SK-MEL-5 (cell line): ENCODE data around the gene PLEKHG4B. TPM values are rescaled to one million over a fixed set of nuclear protein-coding genes. Genes with fewer than 3 reads are reported as not detected.
"Not testable (repeated sequence)": the region's sequence is repeated elsewhere in the genome, so short reads cannot be mapped to it uniquely, and the experiment has no call there.

Source experiments
- DNase-seq: peaks from one replicate; pipeline ENCODE4 v3.0.0-alpha.2; 2016; ENCODE audit warnings: low read depth, low spot score
- in situ Hi-C: cut with HindIII; loops from 2 replicates; pipeline ENCODE4 v1.10.0; 2016; ENCODE audit warnings: low sequenced_read_pairs, high pct_unique_total_duplicates, low pct_unique_long_range_greater_than_20kb
- total RNA-seq: library from RNA; depleted of rRNA; stranded (reverse); fragments of >200 nt; shearing (Covaris generic); gene quantifications from 2 replicates; pipeline ENCODE4 v1.2.3, GENCODE V29; 2014

The PLEKHG4B gene
- total RNA-seq, 1 experiment from 2014 or later, result 0.53 TPM

DNA sequence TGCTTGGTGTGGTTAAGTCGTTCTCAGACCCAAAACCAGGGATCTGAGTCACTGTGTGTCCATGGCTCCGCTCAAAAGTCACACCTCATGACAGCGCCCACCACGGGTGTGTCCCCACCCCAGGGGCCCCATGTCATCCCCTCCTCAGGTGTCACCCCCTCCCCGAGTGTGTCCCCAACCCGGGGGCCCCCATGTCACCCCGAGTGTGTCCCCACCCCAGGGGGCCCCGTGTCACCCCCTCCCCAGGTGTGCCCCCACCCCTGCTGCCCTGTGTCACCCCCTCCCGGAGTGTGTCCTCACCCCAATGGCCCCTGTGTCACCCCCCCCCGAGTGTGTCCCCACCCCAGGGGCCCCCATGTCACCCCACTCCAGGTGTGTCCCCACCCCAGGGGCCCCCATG lies 104.4 kb downstream of the PLEKHG4B start:
- in situ Hi-C loops, result no loop called here
- DNase-seq, result no peak

DNA sequence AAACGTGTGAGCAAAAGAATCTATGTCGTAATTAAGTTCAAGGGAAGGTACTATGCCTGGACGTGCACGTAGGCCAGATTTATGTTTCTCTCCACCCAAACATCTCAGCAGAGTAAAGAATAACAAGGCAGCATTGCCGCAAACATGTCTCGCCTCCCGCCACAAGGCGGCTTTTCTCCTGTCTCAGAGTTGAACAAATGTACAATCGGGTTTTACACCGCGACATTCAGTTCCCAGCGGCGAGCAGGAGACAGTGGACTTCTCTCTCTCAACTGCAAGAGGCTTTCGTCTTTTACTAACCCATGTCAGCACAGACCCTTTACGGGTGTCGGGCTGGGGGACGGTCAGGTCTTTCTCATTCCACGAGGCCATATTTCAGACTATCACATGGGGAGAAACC lies 105.1 kb downstream of the PLEKHG4B start:
- in situ Hi-C loops, result not testable (repeated sequence)
- peak; percentile 76 for DNase-seq

DNA sequence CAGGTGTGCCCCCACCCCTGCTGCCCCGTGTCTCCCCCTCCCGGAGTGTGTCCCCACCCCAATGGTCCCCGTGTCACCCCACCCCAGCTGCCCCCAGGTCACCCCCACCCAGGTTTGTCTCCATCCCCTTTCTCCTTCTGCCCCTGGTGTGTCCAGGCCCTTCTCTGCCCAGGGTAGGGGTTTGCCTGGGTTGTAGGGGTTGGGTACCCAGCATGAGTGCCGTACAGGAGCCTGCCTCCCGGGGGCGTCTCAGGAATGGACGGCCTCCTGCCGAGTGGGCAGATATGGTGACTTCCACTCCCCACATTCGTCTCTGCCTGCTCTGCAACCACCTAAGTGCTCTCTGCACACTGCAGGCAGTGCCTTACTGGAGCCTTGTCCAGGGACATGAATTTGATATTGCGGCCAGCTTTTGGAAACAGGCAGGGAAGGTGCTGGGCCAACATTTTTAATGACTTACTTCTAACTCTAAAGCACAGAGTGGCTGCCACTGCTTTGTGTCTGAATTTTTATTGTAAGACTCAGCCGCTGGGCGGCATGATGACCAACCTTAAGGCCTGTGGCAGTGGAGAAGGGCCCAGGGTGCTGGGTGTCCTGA lies 106.0 kb downstream of the PLEKHG4B start:
- in situ Hi-C loops, result no loop called here
- DNase-seq, result no peak

DNA sequence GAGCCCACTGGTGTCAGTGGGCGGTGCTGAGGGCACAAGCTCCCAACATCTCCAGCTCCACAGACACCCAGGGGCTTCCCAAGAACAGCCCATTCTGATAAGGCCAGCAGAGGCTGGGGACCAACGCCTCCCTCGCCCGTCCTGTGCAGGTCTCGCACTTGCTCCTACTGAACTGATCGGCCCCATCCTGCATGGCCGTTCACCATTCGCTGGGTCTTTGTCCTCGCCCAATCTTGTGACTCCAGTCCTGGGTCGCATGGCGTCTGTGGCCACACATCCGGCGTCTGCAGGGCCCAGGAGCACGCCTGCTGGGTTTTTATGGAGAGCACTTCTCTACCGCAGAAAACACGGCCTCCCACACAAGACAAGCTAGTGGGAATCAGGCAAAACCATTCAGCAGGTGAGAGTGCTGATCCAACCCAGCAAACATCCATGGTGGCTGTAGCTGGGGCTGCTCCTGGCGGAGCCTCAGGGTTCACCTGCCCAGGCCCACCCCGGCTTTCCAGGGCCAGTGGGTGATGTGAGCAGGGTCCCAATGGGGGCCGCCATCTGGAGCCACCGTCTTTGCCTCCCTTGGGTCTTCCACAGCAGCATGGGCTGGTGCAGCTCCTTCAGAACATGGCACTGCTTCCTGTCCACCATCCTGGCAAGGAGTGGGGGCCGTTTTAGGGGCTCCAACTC lies 106.7 kb downstream of the PLEKHG4B start:
- in situ Hi-C loops, result no loop called here
- no peak for DNase-seq

DNA sequence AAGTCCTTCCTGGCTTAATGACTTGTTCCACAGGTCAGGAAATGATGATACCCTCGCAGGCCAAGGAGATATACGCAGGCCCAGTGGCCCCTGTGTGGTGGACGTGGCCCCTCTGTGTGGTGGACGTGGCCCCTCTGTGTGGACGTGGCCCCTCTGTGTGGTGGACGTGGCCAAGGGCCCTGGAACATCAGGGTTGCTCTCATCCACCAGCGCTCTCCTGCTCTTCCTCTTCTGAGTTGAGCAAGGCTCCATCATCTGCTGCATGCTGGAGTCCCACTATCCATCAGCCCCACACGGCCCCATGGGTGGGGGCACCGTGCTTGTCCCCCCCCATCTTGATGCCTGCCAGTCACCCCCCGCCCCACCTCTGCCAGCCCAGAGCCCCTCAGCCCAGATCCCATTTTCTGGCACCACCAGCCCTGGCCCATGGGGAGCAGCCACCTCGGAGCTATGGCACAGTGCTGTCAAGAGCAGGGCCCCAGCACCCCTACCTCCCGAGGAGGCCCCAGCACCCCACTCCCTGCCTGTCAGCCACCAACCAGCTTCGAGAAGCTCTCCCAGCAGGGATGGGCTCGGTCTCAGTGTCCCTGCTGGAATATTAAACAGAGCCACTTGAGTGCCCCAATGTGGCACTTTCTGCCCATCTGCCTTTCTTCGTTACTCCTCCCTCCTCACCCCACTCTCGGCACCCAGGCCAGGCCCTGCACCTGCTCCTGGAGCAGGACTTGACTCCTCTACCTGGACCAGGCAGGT lies 107.4 kb downstream of the PLEKHG4B start:
- DNase-seq, result no peak

DNA sequence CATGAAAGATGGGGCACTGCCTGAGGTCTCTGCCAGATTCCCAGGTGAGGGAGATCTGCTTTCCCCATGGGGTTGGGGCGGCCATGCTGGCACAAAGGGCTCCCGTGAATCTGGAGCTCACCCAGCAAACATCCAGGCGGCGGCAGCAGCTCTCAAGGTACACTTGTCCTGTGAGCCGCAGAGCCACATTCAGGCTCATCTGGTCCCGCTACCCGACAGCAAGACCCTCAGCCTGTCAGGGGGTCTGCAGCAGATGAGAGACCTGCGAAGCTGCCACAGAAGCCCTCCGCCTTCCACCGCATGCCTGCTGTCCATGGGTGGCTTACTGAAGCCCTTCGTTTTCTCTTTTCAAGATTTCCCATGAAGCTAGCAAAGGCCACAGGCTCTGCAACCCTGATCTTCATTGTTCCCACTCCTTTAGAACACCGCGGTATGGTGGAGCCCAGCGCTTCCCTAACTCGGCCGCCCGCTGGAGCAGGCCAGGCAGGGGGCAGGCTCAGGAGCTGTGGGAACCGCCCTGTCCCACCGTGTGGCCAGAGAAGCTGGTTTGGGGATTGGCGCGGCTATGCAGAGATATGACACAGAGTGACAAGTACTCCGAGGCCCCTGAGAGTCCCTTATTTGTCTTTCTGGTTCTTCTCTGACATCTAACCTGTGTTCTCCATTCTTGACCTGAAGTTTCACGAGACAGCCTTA lies 108.1 kb downstream of the PLEKHG4B start:
- DNase-seq, result no peak
- in situ Hi-C loops, result no loop called here

More for the DNA sequence above, 107.4 kb downstream of the PLEKHG4B start:
- in situ Hi-C loops, result no loop called here

DNA sequence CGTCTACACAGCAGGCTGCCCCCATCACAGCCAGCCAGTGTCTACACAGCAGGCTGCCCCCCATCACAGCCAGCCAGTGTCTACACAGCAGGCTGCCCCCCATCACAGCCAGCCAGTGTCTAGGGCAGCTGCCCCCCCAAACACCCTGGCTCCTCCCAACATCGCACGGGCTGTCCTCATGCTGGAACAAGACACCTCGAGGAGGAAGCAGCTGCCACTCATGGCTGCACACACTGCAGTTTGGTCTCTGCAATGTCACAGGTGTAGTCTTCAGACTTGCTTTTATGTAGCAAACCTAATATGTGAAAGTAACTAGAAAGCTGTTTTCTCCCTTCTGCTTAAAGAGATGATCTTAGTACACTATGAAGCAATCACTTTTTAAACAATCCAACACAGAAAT lies 109.0 kb downstream of the PLEKHG4B start:
- in situ Hi-C loops, result no loop called here
- no peak for DNase-seq

DNA sequence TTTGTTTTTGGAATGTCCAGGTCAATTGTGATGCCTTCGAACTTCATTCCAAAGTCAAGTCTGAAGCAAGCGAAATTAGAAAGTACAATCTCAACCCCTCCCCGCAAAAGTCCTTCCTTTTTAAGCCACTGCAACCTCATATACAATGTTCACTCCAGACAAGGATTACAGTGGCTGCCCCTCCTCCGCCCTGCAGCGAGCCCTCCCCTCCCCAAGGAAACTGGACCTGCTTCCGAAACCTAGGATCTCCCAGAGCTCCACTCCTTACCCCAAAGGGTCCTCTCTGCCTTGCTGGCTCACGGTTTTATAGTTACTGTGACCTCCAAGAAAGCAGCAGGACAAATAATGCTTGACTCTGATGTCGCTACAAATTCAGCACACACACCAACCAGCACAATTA lies 109.7 kb downstream of the PLEKHG4B start:
- no peak for DNase-seq
- in situ Hi-C loops, result no loop called here

DNA sequence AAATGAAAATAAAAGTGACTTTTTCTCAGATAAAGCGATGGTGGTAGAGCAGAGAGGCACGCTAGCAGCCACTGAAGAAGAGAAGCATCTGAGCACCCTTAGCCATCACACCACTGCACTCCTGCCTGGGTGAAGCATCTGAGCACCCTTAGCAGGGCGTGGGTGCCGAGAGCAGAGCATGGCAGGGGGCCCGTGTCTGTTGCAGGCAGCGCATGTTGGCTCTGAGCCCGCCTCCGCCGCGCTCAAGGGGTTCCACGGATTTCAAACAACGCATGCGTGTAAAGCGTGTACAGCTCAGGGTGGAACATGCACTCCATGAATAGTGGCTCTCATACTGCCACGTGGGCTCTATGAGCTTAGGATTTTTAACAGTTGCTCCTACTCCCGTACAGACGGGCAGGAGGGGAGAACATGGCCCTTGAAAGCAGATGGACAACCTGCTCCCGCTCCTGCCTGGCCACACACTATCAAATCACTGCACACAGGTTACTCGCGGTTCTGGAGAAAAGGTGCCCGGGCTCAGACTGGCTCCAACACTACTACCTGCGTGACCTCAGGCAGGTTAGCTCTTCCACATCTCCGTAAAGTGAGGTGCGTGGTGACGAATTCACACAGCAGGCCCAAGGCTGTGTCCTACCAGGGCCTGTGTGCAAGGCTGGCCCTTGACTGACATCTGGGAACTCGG lies 111.4 kb downstream of the PLEKHG4B start:
- in situ Hi-C loops, result no loop called here
- DNase-seq, result no peak

DNA sequence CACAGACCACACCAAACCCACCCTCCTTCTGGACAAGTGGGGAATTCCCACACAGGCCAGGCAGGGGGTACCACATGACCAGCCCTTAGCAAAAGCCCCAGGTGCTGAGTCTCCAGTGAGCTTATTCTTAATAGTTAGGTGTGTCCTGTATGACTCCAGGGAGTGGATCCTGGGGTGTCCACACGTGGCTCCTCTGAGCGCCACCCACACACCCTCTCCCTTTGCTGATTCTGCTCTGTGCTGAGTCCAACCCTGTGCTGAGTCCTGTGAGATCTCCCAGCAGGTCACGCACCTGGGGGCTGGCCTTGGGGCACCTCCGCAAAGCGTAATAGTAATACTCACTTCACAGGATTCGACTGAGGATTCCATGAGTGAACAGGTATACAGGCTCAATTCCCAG lies 112.0 kb downstream of the PLEKHG4B start:
- in situ Hi-C loops, result no loop called here
- DNase-seq, result no peak

DNA sequence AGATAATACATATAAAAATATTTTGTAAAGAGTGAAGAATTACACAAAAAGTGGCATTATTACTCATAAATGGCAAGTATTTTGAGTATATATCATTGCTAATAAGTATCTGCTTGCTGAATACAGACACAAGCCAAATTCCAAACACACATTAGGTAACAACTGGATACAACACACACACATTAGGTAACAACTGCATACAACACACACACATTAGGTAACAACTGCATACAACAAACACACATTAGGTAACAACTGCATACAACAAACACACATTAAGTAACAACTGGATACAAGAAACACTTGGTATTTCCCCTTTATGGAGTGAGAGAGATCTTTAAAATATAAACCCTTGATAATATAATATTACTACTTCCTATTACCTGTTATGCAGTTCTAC lies 112.5 kb downstream of the PLEKHG4B start:
- no peak for DNase-seq
- in situ Hi-C loops, result no loop called here

DNA sequence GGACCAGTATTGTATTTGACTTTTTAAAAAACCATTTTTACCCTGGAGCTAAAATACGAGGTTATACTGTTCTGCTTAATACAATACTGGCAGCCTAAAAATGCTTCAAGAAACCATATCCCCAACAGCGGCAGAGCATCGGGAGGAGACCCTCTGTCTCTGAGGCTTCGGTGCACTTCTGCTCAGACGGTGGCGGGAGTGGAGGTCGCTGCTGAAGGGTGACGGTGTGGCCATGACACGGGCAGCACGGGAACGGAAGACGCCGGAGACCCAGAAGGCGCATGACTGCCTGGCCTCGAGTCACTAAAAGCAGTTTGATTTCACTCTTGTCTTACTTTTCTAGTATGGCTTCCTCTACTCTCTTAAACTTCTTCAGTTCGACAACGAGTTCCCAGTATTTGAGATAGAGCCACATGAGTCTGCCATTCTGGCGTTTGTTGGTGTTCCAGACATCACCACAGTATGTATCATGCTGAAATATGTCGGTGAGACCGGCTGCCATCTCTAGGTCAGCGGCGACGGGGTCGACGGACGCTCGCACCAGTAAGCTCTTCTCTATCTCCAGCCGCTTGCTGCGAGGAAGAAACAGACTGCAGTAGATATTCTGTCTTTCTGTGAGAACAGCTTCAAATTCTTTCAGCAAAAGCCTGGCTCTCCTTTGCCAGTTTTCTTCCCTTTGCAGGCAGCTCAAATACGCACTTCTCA lies 113.2 kb downstream of the PLEKHG4B start:
- no peak for DNase-seq
- in situ Hi-C loops, result no loop called here

DNA sequence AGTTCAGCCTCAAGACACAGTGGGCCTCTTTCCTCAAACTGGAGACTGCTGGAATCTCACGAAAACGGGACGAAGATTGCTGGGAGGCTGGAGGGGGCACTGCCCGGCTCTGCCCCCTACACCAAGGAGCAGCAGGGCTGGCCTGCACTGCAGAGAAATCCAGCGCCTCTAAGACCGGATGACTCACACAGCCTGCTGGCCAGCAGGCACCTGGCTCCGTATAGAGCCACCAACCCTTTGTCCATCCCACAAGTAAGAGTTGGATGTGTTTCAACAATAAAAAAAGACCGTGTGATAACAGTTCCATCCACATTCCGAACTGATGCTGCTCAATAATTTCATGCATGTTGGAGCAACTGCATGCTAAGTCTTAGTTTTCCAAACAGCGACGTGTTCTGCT lies 114.4 kb downstream of the PLEKHG4B start:
- no peak for DNase-seq
- in situ Hi-C loops, result no loop called here

DNA sequence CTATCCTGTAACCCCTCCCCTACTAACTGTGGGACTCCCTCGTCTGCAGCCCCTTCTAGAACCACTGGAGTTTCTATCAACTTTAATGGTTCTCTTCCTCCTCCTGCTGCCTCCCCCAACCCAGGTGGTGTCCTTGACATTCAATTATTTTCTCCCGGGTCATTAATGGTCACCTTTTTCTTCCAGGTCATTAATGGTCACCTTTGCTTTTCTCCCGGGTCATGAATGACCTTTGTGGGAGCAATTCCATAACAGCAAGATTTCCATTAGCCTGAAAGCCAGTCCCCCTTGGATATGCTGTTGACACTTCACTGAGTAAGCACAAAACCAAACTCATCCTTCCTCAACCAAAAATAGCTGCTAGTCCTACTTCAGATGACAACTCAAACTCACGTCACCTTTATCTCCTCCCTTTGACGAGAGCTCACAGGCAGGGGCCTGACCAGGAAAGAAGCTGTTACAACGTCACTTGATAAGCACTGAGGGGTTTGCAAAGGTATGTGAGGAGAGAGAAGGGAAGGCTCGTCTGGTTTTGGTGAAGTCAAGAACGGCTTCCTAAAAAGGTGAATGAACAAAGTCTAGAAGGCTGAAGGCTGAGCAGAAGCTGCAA lies 115.1 kb downstream of the PLEKHG4B start:
- in situ Hi-C loops, result no loop called here
- no peak for DNase-seq

DNA sequence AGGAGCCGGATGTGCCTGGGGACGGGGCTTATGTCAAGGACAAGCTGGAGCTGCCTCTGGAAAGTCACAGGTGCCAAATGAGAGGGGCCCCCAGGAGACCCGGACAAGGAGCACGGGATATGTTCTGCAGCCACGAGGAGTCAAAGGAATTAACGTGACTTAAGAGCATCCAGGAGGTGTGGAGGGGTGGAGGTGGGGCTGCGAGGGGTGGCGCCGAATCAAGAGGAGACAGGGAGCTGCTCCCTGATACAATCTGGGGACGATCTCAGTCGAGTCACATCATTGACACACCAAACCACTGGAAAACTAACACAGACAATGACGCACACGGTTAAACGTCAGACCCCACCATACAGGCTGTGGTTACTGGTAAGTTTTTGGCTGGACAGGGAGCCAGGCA lies 115.6 kb downstream of the PLEKHG4B start:
- in situ Hi-C loops, result no loop called here
- no peak for DNase-seq

DNA sequence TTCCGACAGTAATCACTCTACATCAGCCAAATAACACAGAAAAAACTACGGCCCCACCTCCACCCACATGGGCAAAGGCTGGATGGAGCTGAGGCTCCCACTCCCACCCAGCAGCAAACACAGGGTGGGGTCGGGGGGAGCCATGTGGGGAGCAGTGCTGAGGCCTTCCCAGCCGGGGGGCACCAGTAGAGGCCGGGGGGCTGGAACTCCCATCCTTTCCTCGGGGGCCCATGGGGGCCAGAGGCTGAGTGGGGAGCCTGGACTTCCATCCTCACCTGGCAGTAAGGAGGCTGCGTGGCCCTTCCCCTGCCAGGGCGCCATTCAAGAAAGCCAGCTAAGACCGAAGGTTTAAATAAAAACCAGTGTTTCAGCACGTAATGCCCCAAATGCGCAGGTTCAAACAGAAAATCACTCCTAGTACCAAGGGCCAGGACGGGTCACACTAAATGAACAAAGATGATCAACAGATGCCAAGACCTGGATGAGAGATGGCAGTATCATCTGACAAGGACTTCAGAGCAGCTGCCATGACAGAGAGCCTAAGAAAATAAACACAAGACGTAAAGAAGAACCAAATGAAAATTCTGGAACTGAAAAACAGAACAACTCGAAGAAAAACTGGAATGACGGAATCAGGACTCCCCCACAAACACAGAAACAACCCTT lies 116.6 kb downstream of the PLEKHG4B start:
- no peak for DNase-seq

More for the DNA sequence above, 116.6 kb downstream of the PLEKHG4B start:
- in situ Hi-C loops, result no loop called here
